ENCODE data around the gene INPP5D.
A peak's percentile ranks its signal among the peaks of the same experiment; 100 is the strongest.

INPP5D gene

GRCh38 chr2:233201258-233202013, 141.3 kb downstream of the INPP5D start:
- H3K36me3 ChIP-seq (ENCODE audit: control insufficient read depth in 2 of 2, insufficient read depth in 2 of 2, low read length in 2 of 2): no peaks in the 10 kb centered on the region
- peaks cover 0 to 2% of the 10 kb centered on the region in 2 donors for H3K27me3 ChIP-seq (ENCODE audit: control insufficient read depth in 1 of 2, insufficient read depth in 2 of 2, low read length in 2 of 2)
- H3K27ac ChIP-seq (ENCODE audit: low read length): no peak overlapping the region
- H3K4me1 ChIP-seq (ENCODE audit: control insufficient read depth, insufficient read depth, low read length): no peaks in the 10 kb centered on the region
- peaks cover 0 to 9% of the 10 kb centered on the region in 2 donors for H3K9me3 ChIP-seq (ENCODE audit: control insufficient read depth in 2 of 2, low read length in 2 of 2)
- no peak overlapping the region for H3K4me3 ChIP-seq (ENCODE audit: low read length in 2 of 2)
- no peak overlapping the region for H3K9ac ChIP-seq (ENCODE audit: low read length in 2 of 2)

- no peaks in the 10 kb centered on the region for H3K4me1 ChIP-seq (ENCODE audit: control insufficient read depth, insufficient read depth, low read length)
- peaks cover 0 to 2% of the 10 kb centered on the region in 2 donors for H3K27me3 ChIP-seq (ENCODE audit: control insufficient read depth in 1 of 2, insufficient read depth in 2 of 2, low read length in 2 of 2)
- H3K9ac ChIP-seq (ENCODE audit: low read length in 2 of 2): no peak overlapping the region
- no peak overlapping the region for H3K4me3 ChIP-seq (ENCODE audit: low read length in 2 of 2)
- H3K27ac ChIP-seq (ENCODE audit: low read length): no peak overlapping the region
- H3K36me3 ChIP-seq (ENCODE audit: control insufficient read depth in 2 of 2, insufficient read depth in 2 of 2, low read length in 2 of 2): no peaks in the 10 kb centered on the region
- H3K9me3 ChIP-seq (ENCODE audit: control insufficient read depth in 2 of 2, low read length in 2 of 2): peaks cover 0 to 9% of the 10 kb centered on the region in 2 donors
These were observed 142.4 kb downstream of the INPP5D start for GRCh38 chr2:233202531-233202944.

- no peaks in the 10 kb centered on the region for H3K36me3 ChIP-seq (ENCODE audit: control insufficient read depth in 2 of 2, insufficient read depth in 2 of 2, low read length in 2 of 2)
- no peak overlapping the region for H3K4me3 ChIP-seq (ENCODE audit: low read length in 2 of 2)
- H3K4me1 ChIP-seq (ENCODE audit: control insufficient read depth, insufficient read depth, low read length): no peaks in the 10 kb centered on the region
- H3K27me3 ChIP-seq (ENCODE audit: control insufficient read depth in 1 of 2, insufficient read depth in 2 of 2, low read length in 2 of 2): peaks cover 0 to 2% of the 10 kb centered on the region in 2 donors
- H3K9ac ChIP-seq (ENCODE audit: low read length in 2 of 2): no peak overlapping the region
- H3K9me3 ChIP-seq (ENCODE audit: control insufficient read depth in 2 of 2, low read length in 2 of 2): peaks cover 0 to 9% of the 10 kb centered on the region in 2 donors
- no peak overlapping the region for H3K27ac ChIP-seq (ENCODE audit: low read length)
These were observed 142.9 kb downstream of the INPP5D start for GRCh38 chr2:233203060-233203459.

GRCh38 chr2:233204286-233204936, 144.3 kb downstream of the INPP5D start:
- Histone ChIP-seq H3K4me1 (ENCODE audit: control insufficient read depth, insufficient read depth, low read length) (peaks cover 4% of the 10 kb centered on the region), H3K4me3 (ENCODE audit: low read length in 2 of 2) (no peak overlapping the region), H3K27ac (ENCODE audit: low read length) (no peak overlapping the region), H3K36me3 (ENCODE audit: control insufficient read depth in 2 of 2, insufficient read depth in 2 of 2, low read length in 2 of 2) (no peaks in the 10 kb centered on the region), H3K27me3 (ENCODE audit: control insufficient read depth in 1 of 2, insufficient read depth in 2 of 2, low read length in 2 of 2) (peaks cover 0 to 2% of the 10 kb centered on the region in 2 donors), H3K9ac (ENCODE audit: low read length in 2 of 2) (no peak overlapping the region), H3K9me3 (ENCODE audit: control insufficient read depth in 2 of 2, low read length in 2 of 2) (peaks cover 0 to 9% of the 10 kb centered on the region in 2 donors)

- no peaks in the 10 kb centered on the region for H3K9me3 ChIP-seq (ENCODE audit: control insufficient read depth in 2 of 2, low read length in 2 of 2)
- no peak overlapping the region for H3K27ac ChIP-seq (ENCODE audit: low read length)
- no peaks in the 10 kb centered on the region for H3K36me3 ChIP-seq (ENCODE audit: control insufficient read depth in 2 of 2, insufficient read depth in 2 of 2, low read length in 2 of 2)
- H3K4me3 ChIP-seq (ENCODE audit: low read length in 2 of 2): no peak overlapping the region
- H3K9ac ChIP-seq (ENCODE audit: low read length in 2 of 2): no peak overlapping the region
- peaks cover 25% of the 10 kb centered on the region for H3K4me1 ChIP-seq (ENCODE audit: control insufficient read depth, insufficient read depth, low read length)
- no peaks in the 10 kb centered on the region for H3K27me3 ChIP-seq (ENCODE audit: control insufficient read depth in 1 of 2, insufficient read depth in 2 of 2, low read length in 2 of 2)
These were observed 148.4 kb downstream of the INPP5D start for GRCh38 chr2:233208382-233209116.

GRCh38 chr2:233209117-233209532, 149.0 kb downstream of the INPP5D start:
- Histone ChIP-seq H3K4me1 (ENCODE audit: control insufficient read depth, insufficient read depth, low read length) (peaks cover 25% of the 10 kb centered on the region), H3K27ac (ENCODE audit: low read length) (no peak overlapping the region), H3K36me3 (ENCODE audit: control insufficient read depth in 2 of 2, insufficient read depth in 2 of 2, low read length in 2 of 2) (no peaks in the 10 kb centered on the region), H3K4me3 (ENCODE audit: low read length in 2 of 2) (no peak overlapping the region), H3K27me3 (ENCODE audit: control insufficient read depth in 1 of 2, insufficient read depth in 2 of 2, low read length in 2 of 2) (no peaks in the 10 kb centered on the region), H3K9ac (ENCODE audit: low read length in 2 of 2) (no peak overlapping the region), H3K9me3 (ENCODE audit: control insufficient read depth in 2 of 2, low read length in 2 of 2) (no peaks in the 10 kb centered on the region)

- Histone ChIP-seq H3K9me3 (ENCODE audit: control insufficient read depth in 2 of 2, low read length in 2 of 2) (no peaks in the 10 kb centered on the region), H3K9ac (ENCODE audit: low read length in 2 of 2) (no peak overlapping the region), H3K36me3 (ENCODE audit: control insufficient read depth in 2 of 2, insufficient read depth in 2 of 2, low read length in 2 of 2) (no peaks in the 10 kb centered on the region), H3K27ac (ENCODE audit: low read length) (no peak overlapping the region), H3K4me1 (ENCODE audit: control insufficient read depth, insufficient read depth, low read length) (peaks cover 25% of the 10 kb centered on the region), H3K27me3 (ENCODE audit: control insufficient read depth in 1 of 2, insufficient read depth in 2 of 2, low read length in 2 of 2) (no peaks in the 10 kb centered on the region), H3K4me3 (ENCODE audit: low read length in 2 of 2) (no peak overlapping the region)
These were observed 149.5 kb downstream of the INPP5D start for GRCh38 chr2:233209533-233210171.

GRCh38 chr2:233210281-233210680, 150.1 kb downstream of the INPP5D start:
- Histone ChIP-seq H3K27ac (ENCODE audit: low read length) (no peak overlapping the region), H3K36me3 (ENCODE audit: control insufficient read depth in 2 of 2, insufficient read depth in 2 of 2, low read length in 2 of 2) (no peaks in the 10 kb centered on the region), H3K9ac (ENCODE audit: low read length in 2 of 2) (no peak overlapping the region), H3K9me3 (ENCODE audit: control insufficient read depth in 2 of 2, low read length in 2 of 2) (no peaks in the 10 kb centered on the region), H3K4me3 (ENCODE audit: low read length in 2 of 2) (no peak overlapping the region), H3K27me3 (ENCODE audit: control insufficient read depth in 1 of 2, insufficient read depth in 2 of 2, low read length in 2 of 2) (no peaks in the 10 kb centered on the region), H3K4me1 (ENCODE audit: control insufficient read depth, insufficient read depth, low read length) (peaks cover 25% of the 10 kb centered on the region)

GRCh38 chr2:233210843-233211547, 150.9 kb downstream of the INPP5D start:
- Histone ChIP-seq H3K4me3 (ENCODE audit: low read length in 2 of 2) (peak overlapping the region; percentile 29 to 62), H3K36me3 (ENCODE audit: control insufficient read depth in 2 of 2, insufficient read depth in 2 of 2, low read length in 2 of 2) (no peaks in the 10 kb centered on the region), H3K9ac (ENCODE audit: low read length in 2 of 2) (peak overlapping the region in 1 of 2 donors; percentile 58), H3K4me1 (ENCODE audit: control insufficient read depth, insufficient read depth, low read length) (peaks cover 25% of the 10 kb centered on the region), H3K27me3 (ENCODE audit: control insufficient read depth in 1 of 2, insufficient read depth in 2 of 2, low read length in 2 of 2) (no peaks in the 10 kb centered on the region), H3K9me3 (ENCODE audit: control insufficient read depth in 2 of 2, low read length in 2 of 2) (no peaks in the 10 kb centered on the region), H3K27ac (ENCODE audit: low read length) (no peak overlapping the region)

- Histone ChIP-seq H3K9me3 (ENCODE audit: control insufficient read depth in 2 of 2, low read length in 2 of 2) (no peaks in the 10 kb centered on the region), H3K27me3 (ENCODE audit: control insufficient read depth in 1 of 2, insufficient read depth in 2 of 2, low read length in 2 of 2) (no peaks in the 10 kb centered on the region), H3K4me3 (ENCODE audit: low read length in 2 of 2) (peak overlapping the region; percentile 29 to 62), H3K4me1 (ENCODE audit: control insufficient read depth, insufficient read depth, low read length) (peaks cover 25% of the 10 kb centered on the region), H3K9ac (ENCODE audit: low read length in 2 of 2) (peak overlapping the region in 1 of 2 donors; percentile 58), H3K36me3 (ENCODE audit: control insufficient read depth in 2 of 2, insufficient read depth in 2 of 2, low read length in 2 of 2) (no peaks in the 10 kb centered on the region), H3K27ac (ENCODE audit: low read length) (no peak overlapping the region)
These were observed 151.4 kb downstream of the INPP5D start for GRCh38 chr2:233211548-233211895.
